DOHH2 (cell line): ENCODE results near the gene NFIA.

Source experiments
- H3F3A ChIP-seq: fragments of 200-600 bp; sonication (generic), shearing (Covaris generic); 2 replicates; pipeline ENCODE4 v1.6.0; 2016; ENCODE audit warnings: antibody characterized with exemption, mild to moderate bottlenecking; ENCODE audit not compliant: control insufficient read depth, insufficient read depth
- H3K27ac ChIP-seq: fragments of 200-600 bp; sonication (generic); 2 replicates; pipeline ENCODE4 v1.5.1; 2014; ENCODE audit warnings: low read depth, mild to moderate bottlenecking, low read length, moderate library complexity
- H3K27me3 ChIP-seq: fragments of 200-600 bp; sonication (generic); 2 replicates; pipeline ENCODE4 v1.6.1; 2014; ENCODE audit warnings: mild to moderate bottlenecking, low read length, mixed read lengths; ENCODE audit not compliant: control insufficient read depth
- H3K36me3 ChIP-seq: fragments of 200-600 bp; sonication (generic); 2 replicates; pipeline ENCODE4 v1.6.1; 2014; ENCODE audit warnings: mild to moderate bottlenecking, low read length, moderate library complexity, mixed read lengths; ENCODE audit not compliant: control insufficient read depth
- H3K4me1 ChIP-seq: fragments of 200-600 bp; sonication (generic); 2 replicates; pipeline ENCODE4 v1.6.1; 2014; ENCODE audit warnings: mild to moderate bottlenecking, low read length, mixed read lengths; ENCODE audit not compliant: control insufficient read depth
- H3K4me2 ChIP-seq: fragments of 200-600 bp; sonication (generic); 2 replicates; pipeline ENCODE4 v1.6.0; 2014; ENCODE audit warnings: mild to moderate bottlenecking, low read length, moderate library complexity
- H3K4me3 ChIP-seq: fragments of 200-600 bp; sonication (generic); 2 replicates; pipeline ENCODE4 v1.5.1; 2014; ENCODE audit warnings: mild to moderate bottlenecking, low read length, mixed read lengths
- H3K79me2 ChIP-seq: fragments of 200-600 bp; sonication (generic); 2 replicates; pipeline ENCODE4 v1.6.1; 2014; ENCODE audit warnings: mild to moderate bottlenecking, low read length, mixed read lengths; ENCODE audit not compliant: control insufficient read depth
- H3K9me2 ChIP-seq: fragments of 200-600 bp; sonication (generic); replicated peaks from 2 replicates; pipeline ENCODE4 v1.6.1; 2014; ENCODE audit warnings: mild to moderate bottlenecking, low read length, mixed read lengths; ENCODE audit not compliant: control insufficient read depth
- H3K9me3 ChIP-seq: fragments of 200-600 bp; sonication (generic); 2 replicates; pipeline ENCODE4 v1.6.1; 2014; ENCODE audit warnings: antibody characterized with exemption, low read length, mixed read lengths; ENCODE audit not compliant: control insufficient read depth, insufficient read depth
- H4K20me1 ChIP-seq: fragments of 200-600 bp; sonication (generic); 2 replicates; pipeline ENCODE4 v1.6.0; 2014; ENCODE audit warnings: low read depth, mild to moderate bottlenecking, antibody characterized with exemption, low read length, moderate library complexity; ENCODE audit not compliant: control insufficient read depth, insufficient read depth
- CTCF ChIP-seq: fragments of 200-600 bp; sonication (generic); IDR thresholded peaks from one replicate; pipeline ENCODE4 v1.5.1; 2014; ENCODE audit warnings: antibody characterized with exemption, mild to moderate bottlenecking, low read depth, low read length; ENCODE audit not compliant: poor library complexity, severe bottlenecking
- EZH2phosphoT487 ChIP-seq: fragments of 200-600 bp; sonication (generic); IDR thresholded peaks from 2 replicates; pipeline ENCODE4 v1.6.1; 2017; ENCODE audit warnings: borderline replicate concordance, mild to moderate bottlenecking, antibody characterized with exemption, low read length, moderate library complexity, mixed read lengths

Gene NFIA

GRCh38 chr1:61221642-61222041, 139.3 kb downstream of the NFIA start:
- Histone ChIP-seq H3K9me2 (no peaks in the 10 kb centered on the region), H3K4me2 (no peak overlapping the region), H3F3A (0 out of 2 replicates have a peak, but pooled peaks cover 4% of the 10 kb centered on the region), H4K20me1 (no peaks in the 10 kb centered on the region), H3K27ac (no peak overlapping the region), H3K27me3 (no peaks in the 10 kb centered on the region), H3K4me1 (no peaks in the 10 kb centered on the region), H3K36me3 (no peaks in the 10 kb centered on the region), H3K9me3 (no peaks in the 10 kb centered on the region), H3K79me2 (no peaks in the 10 kb centered on the region), H3K4me3 (no peak overlapping the region)
- no peak for TF ChIP-seq EZH2phosphoT487
- TF ChIP-seq CTCF = no peak

DNA sequence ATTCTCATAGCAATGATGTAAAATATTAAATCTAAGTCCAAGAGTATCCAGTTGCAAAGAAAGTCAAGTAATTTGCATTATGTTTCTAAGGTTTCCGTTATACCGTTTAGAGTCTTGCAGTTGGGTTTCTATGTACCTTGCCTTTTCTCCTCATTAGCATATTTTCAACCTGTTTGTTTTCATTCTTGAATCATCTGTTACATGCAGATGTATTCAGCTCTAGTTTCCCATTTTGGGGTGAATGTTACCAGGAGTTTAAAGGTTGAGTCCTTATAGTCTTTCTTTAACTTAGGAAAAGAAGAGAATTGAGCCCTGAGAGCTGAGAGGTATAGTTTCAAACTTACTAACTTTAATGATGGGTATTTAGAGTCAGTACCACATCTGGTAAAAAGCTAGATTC, 139.9 kb downstream of the NFIA start:
- no peaks in the 10 kb centered on the region for H3K9me3 ChIP-seq
- H3K79me2 ChIP-seq = no peaks in the 10 kb centered on the region
- H3K36me3 ChIP-seq = no peaks in the 10 kb centered on the region
- H3F3A ChIP-seq = 0 out of 2 replicates have a peak, but pooled peaks cover 4% of the 10 kb centered on the region
- TF ChIP-seq CTCF = no peak
- no peak overlapping the region for H3K4me2 ChIP-seq
- no peaks in the 10 kb centered on the region for H4K20me1 ChIP-seq
- no peak overlapping the region for H3K27ac ChIP-seq
- no peaks in the 10 kb centered on the region for H3K4me1 ChIP-seq
- H3K27me3 ChIP-seq = no peaks in the 10 kb centered on the region
- no peak overlapping the region for H3K4me3 ChIP-seq
- H3K9me2 ChIP-seq = no peaks in the 10 kb centered on the region

DNA sequence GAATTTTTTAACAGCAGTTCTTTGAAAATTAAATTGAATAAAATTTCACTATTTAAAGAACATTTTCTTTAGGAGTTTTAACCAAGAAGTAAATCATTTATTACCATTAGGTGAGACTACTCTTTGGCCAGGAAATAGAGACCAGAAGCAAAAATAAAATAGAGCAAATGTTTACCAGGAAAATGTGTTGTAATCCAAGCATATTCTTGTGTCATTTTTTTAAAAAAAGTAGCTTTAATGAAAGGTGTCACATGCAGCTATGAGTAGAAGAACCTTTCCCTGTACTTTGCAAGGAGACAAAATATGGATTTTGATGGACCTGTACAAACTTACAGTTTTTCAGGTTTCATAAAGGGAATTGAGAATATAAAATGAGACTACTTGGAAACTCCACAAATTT, 140.8 kb downstream of the NFIA start:
- TF ChIP-seq EZH2phosphoT487 (no peak), CTCF (no peak)
- Histone ChIP-seq H3K4me3 (no peak overlapping the region), H4K20me1 (no peaks in the 10 kb centered on the region), H3K4me1 (no peaks in the 10 kb centered on the region), H3K4me2 (no peak overlapping the region), H3K79me2 (no peaks in the 10 kb centered on the region), H3F3A (0 out of 2 replicates have a peak, but pooled peaks cover 4% of the 10 kb centered on the region), H3K27ac (no peak overlapping the region), H3K9me2 (no peaks in the 10 kb centered on the region), H3K9me3 (no peaks in the 10 kb centered on the region), H3K36me3 (no peaks in the 10 kb centered on the region), H3K27me3 (no peaks in the 10 kb centered on the region)

DNA sequence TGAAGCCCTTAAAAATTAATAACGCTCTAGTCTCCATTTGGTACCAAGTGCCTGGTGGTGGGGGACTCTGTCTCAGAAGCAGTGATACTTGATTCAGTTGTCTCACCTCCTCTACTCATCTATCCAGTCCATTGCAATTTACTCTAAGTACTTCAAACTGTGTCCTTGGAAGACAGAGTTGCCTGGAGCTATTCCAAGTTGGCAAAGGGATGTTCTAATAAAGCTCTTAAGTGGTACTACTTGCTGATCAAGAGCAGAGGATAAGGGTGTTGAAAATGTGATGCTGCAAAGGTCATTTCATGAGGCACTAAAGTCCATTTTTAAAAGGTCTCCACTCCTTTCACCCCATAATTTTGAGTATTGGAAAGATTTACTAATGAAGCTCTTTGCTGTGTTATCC, 142.2 kb downstream of the NFIA start:
- Histone ChIP-seq H3K4me1 (no peaks in the 10 kb centered on the region), H3K4me2 (no peak overlapping the region), H3K27me3 (no peaks in the 10 kb centered on the region), H3K36me3 (no peaks in the 10 kb centered on the region), H3K27ac (no peak overlapping the region), H3K9me3 (no peaks in the 10 kb centered on the region), H3K4me3 (no peak overlapping the region), H3K79me2 (no peaks in the 10 kb centered on the region), H3K9me2 (no peaks in the 10 kb centered on the region), H3F3A (0 out of 2 replicates have a peak, but pooled peaks cover 4% of the 10 kb centered on the region), H4K20me1 (no peaks in the 10 kb centered on the region)
- TF ChIP-seq CTCF (no peak), EZH2phosphoT487 (no peak)
